ENCODE data around the gene DENND5B.
"Not testable (repeated sequence)": the region's sequence is repeated elsewhere in the genome, so short reads cannot be mapped to it uniquely, and the experiment has no call there.

Gene DENND5B

GRCh38 chr12:31591380-31591901 is 505 bp upstream of the DENND5B start:
- no peak for DNase-seq (ENCODE audit: low read depth in 2 of 3, low spot score in 1 of 3)

DNA sequence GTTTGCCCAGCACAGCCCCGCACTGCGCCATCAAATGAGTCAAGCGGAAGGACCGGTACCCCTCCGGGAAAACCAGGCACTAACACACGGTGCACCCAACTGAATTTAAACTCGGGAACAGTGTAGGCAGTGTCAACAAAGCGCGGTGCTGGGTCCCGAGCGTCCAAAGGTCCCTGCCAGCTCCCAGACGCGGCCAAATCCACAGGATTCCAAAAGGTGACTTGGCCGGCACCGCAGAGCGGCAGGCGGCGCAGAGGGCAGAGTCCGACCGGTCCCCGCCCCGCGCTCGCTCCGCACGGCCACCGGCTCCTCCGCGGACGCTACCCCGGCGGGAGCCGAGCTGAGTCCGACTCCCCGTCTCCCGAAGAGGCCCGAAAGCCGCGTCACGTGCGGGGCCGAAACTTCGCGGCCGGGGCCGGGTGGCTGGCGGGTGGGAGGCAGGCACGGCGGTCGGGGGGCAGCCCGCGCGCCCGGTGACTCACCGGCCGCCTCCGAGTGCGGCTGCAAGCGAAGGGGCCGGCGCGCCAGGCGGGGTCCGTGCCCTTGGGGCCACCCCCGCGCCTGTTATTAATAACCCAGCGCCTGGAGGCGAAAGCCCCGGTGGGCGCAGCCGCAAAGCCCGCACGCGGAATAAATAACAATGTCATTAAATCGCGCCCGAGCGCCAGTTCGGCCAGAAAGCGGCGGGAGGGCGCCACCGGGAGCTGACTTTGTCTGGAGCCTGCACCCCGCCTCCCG is 863 bp downstream of the DENND5B start:
- DNase-seq (ENCODE audit: low read depth in 2 of 3, low spot score in 1 of 3) = peak in 1 of 3 donors; percentile 0

DNA sequence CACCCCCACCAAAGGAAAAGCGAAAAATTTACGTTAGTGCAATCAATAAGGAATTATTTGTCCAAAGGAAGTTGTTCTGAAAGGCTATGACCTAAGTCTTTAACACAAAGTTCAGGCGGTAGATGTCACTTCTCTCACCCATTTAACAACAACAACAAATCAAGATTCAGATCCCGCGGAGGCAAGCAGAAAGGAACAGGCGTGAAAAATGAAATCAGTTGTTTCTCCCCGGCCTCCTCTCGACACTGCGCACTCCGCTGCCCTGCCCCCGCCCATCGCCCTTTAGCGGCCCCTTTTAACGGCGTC is 1.4 kb downstream of the DENND5B start:
- peak in 2 of 3 donors; percentile 5 to 10 for DNase-seq (ENCODE audit: low read depth in 2 of 3, low spot score in 1 of 3)

DNA sequence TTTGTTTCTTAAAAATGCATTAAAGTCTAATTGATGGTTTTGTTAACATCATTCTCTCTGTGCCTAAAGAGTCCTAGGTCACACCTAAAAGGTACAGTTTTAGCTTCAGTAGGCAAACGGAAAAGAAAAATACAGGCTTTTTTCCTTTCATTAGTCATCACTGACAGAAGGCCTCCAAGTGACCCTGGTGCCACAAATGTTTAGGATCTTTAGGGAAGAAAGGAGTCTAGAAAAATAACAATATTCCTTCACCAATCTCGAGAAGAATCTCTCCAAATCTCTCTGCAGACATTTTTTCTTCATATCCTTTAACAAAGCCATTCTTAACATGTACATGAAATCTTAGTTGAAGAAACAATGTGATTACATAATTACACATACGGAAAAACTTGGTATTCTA is 2.0 kb downstream of the DENND5B start:
- no peak for DNase-seq (ENCODE audit: low read depth in 2 of 3, low spot score in 1 of 3)

GRCh38 chr12:31586728-31587127 is 4.2 kb downstream of the DENND5B start:
- DNase-seq (ENCODE audit: low read depth in 2 of 3, low spot score in 1 of 3) = no peak

DNA sequence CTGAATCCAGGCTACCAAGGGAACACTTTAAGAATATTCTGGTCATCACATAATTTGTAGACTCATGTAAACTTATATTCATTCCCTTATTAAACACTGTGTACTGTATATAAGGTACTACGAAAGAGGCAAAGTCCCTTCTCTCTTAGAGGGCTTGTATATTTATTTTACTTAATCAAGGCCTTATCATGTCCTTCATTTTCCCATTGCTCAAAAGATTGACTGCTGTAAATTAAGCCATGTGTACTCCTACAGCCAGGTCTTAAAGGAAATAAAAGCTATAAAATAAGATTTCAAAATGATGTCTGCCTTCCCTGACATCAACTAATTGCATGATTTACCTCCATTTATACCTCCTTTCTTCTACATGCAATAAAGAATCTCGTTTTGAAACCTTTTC is 5.0 kb downstream of the DENND5B start:
- no peak for DNase-seq (ENCODE audit: low read depth in 2 of 3, low spot score in 1 of 3)

- no peak for DNase-seq (ENCODE audit: low read depth in 2 of 3, low spot score in 1 of 3)
Observed at GRCh38 chr12:31585271-31585670, 5.7 kb downstream of the DENND5B start.

- DNase-seq (ENCODE audit: low read depth in 2 of 3, low spot score in 1 of 3) = no peak
Observed at GRCh38 chr12:31584782-31585181, 6.2 kb downstream of the DENND5B start.

DNA sequence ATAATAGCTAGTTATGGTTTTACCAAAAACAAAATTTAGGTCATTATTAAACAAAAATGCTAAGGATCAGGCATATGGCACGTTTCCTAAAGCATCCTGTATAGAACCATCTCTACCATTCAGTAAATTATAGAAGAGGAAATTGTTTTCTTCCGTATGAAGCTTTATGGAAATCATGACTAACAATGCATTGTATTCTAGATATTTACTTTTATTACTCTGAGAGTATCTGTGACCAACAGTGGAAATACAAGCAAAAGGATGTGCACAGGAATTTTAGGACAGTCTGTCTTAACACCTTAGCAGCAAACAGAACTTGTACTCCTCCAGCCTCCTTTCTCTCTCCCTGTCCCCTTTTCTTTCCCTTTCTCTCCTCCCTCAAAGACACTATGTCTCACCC is 7.1 kb downstream of the DENND5B start:
- DNase-seq (ENCODE audit: low read depth in 2 of 3, low spot score in 1 of 3) = no peak

GRCh38 chr12:31582155-31582554 is 8.8 kb downstream of the DENND5B start:
- DNase-seq (ENCODE audit: low read depth in 2 of 3, low spot score in 1 of 3) = no peak

DNA sequence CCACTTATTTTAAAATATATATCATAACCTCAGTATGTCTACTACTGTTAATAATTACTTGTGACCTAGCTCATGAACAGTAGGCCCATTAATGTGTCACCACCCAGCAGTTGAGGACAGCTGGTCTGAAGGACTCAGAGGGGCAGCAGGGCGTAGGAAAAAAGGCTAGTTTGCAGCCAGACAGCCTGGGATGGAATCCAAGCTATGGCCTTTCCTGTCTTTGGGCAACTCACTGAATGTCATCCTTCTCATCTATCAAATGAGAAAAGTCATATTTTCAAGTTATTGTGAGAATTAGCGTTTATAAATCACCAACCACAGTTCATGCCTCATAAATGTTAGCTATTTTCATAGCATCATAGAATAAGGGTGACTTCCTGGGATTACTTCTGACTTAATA is 12.3 kb downstream of the DENND5B start:
- DNase-seq (ENCODE audit: low read depth in 2 of 3, low spot score in 1 of 3) = no peak

GRCh38 chr12:31574803-31575575 is 15.9 kb downstream of the DENND5B start:
- no peak for DNase-seq (ENCODE audit: low read depth in 2 of 3, low spot score in 1 of 3)

DNA sequence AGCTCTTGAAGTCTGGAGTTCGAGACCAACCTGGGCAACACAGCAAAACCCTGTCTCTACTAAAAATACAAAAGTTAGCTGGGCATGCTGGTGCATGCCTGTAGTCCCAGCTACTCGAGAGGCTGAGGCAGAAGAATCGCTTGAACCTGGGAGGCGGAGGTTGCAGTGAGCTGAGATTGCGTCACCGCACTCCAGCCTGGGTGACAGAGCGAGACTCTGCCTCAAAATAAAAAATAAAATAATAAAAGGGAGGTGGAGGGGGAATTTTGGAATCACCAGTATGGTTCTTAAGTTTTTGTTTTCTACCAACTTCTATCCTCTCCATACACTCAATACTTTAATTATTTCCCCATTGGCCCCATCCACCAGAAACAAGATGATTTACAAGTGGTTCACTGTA is 16.6 kb downstream of the DENND5B start:
- not testable (repeated sequence) for DNase-seq (ENCODE audit: low read depth in 2 of 3, low spot score in 1 of 3)

- DNase-seq (ENCODE audit: low read depth in 2 of 3, low spot score in 1 of 3) = no peak
Observed at GRCh38 chr12:31572900-31573600, 17.9 kb downstream of the DENND5B start.

GRCh38 chr12:31570880-31571279 is 20.1 kb downstream of the DENND5B start:
- no peak for DNase-seq (ENCODE audit: low read depth in 2 of 3, low spot score in 1 of 3)

DNA sequence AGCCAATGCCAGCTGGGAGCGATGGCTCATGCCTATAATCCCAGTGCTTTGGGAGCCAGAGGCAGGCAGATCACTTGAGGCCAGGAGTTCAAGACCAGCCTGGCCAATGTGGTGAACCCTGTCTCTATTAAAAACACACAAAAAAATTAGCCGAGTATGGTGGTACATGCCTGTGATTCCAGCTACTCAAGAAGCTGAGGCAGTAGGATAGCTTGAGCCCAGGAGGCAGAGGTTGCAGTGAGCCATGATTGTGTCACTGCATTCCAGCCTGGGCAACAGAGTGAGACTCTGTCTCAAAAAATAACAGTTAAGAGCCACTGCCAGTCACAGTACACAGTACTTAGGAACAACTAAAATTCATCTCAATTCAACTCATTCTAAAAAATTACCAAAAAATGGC is 21.4 kb downstream of the DENND5B start:
- DNase-seq (ENCODE audit: low read depth in 2 of 3, low spot score in 1 of 3) = not testable (repeated sequence)

DNA sequence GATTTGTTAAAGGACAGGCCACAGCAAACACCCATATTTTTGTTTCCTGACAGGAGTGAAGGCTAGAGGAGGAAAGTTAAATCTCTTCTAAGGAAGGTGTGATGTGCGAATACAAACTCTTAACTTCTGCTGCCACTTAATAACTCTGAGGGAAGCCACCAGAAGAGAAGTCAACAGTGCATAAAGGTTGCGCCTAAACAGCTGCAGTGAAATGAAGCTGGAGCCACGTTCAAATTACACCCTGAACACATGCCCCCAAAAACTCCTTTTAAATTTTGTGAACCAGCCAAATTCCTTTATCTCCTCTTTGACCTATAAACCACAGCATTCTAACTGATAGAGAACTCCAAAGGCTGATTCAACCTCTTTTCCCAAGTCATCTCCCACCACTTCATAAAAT is 22.4 kb downstream of the DENND5B start:
- no peak for DNase-seq (ENCODE audit: low read depth in 2 of 3, low spot score in 1 of 3)

DNA sequence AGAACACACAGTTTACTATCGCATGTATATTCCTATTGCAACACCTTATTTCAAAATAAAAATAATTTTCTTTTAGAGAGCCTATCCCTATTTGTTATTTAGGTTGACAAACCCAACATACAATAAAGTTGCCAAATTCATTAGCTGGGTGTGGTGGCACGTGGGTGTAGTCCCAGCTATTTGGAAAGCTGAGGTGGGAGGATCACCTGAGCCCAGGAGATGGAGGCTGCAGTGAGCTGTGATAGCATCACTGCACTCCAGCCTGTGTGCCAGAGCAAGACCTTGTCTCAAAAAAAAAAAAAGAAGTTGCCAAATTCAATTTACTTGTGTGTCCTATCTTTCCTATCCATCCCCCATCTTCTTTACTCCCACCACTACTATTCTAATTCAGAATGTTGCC is 23.9 kb downstream of the DENND5B start:
- no peak for DNase-seq (ENCODE audit: low read depth in 2 of 3, low spot score in 1 of 3)

GRCh38 chr12:31566547-31566946 is 24.4 kb downstream of the DENND5B start:
- no peak for DNase-seq (ENCODE audit: low read depth in 2 of 3, low spot score in 1 of 3)

DNA sequence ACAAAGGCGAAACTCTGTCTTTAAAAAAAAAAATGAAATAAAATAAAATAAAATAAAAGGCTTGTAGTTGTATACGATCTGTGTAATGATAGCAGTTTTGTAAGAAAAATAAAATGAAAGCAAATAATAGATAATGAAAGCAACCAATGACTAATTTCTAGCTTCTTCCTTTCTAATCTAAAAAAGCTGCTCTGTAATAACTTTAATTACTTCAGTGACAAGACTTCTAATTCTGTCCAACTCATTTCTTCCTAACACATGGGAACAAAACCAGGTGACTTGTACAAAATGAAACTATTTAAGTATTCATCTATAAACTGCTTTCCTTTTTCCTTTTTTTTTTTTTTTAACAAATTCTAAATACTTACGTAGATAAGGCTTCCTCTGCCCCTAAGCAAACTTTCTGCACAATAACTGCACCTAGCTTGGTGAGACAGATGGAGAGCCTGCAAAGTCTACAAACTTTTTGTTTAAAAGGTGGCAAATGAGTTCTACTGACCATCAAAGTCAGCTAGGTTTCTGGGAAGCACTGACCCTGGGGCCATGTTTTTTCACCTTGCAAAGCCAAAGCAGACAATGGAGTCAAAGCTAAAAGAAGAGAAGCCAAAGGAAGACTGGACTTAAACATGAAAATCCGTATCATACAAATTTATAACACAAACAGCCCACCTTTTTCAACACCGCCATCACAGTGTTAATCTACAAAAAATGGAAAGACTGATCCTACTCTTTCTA is 28.2 kb downstream of the DENND5B start:
- DNase-seq (ENCODE audit: low read depth in 2 of 3, low spot score in 1 of 3) = no peak

- no peak for DNase-seq (ENCODE audit: low read depth in 2 of 3, low spot score in 1 of 3)
Observed at GRCh38 chr12:31560516-31560915, 30.4 kb downstream of the DENND5B start.
